Measurements from ENCODE around the gene B4GALT2.

- TF ChIP-seq CTCF (IDR thresholded peaks at IDR 0.05) = no peak
- TF ChIP-seq POLR2A (IDR thresholded peaks at IDR 0.05) = no peak
These were observed 25.6 kb upstream of the B4GALT2 start for GRCh38 chr1:43953361-43953760.

Data from adrenal gland (tissue), 5 donors.